DND-41 (cell line): ENCODE measurements around the gene CENPP.
"Not testable (repeated sequence)": the region's sequence is repeated elsewhere in the genome, so short reads cannot be mapped to it uniquely, and the experiment has no call there.

Experiments
- ATAC-seq: fragments of 200-7000 bp; cut with Tn5 transposase; 3 replicates; pipeline ENCODE4 v1.9.1; 2021; ENCODE audit warnings: low read depth; ENCODE audit not compliant: insufficient read depth
- DNase-seq: peaks from one replicate; pipeline ENCODE4 v3.0.0-alpha.2; 2020
- H2AFZ ChIP-seq: 2 replicates; pipeline ENCODE4 v1.6.0; 2012; ENCODE audit warnings: low read depth, low read length
- H3K27ac ChIP-seq: 2 replicates; pipeline ENCODE4 v1.5.1; 2012; ENCODE audit warnings: low read length, inconsistent platforms
- H3K27me3 ChIP-seq: fragments of 200-600 bp; sonication (generic); 2 replicates; pipeline ENCODE4 v1.6.0; 2012; ENCODE audit warnings: low read length, mild to moderate bottlenecking, inconsistent platforms; ENCODE audit not compliant: insufficient read depth, poor library complexity
- H3K36me3 ChIP-seq: 2 replicates; pipeline ENCODE4 v1.5.1; 2012; ENCODE audit warnings: low read length, inconsistent platforms; ENCODE audit not compliant: insufficient read depth
- H3K4me1 ChIP-seq: 2 replicates; pipeline ENCODE4 v1.5.1; 2012; ENCODE audit warnings: mild to moderate bottlenecking, low read length; ENCODE audit not compliant: insufficient read depth
- H3K4me2 ChIP-seq: 2 replicates; pipeline ENCODE4 v1.6.0; 2012; ENCODE audit warnings: mild to moderate bottlenecking, moderate library complexity, low read length, inconsistent platforms; ENCODE audit not compliant: insufficient read depth
- H3K4me3 ChIP-seq, 2 experiments: fragments of 200-600 bp in 1 of 2; shearing (Covaris generic) in 1 of 2; 2 replicates each; pipeline ENCODE4 v1.5.1; 2012 to 2016; ENCODE audit warnings: inconsistent platforms in 2 of 2, low read length in 2 of 2, mild to moderate bottlenecking in 2 of 2, low read depth in 1 of 2, moderate library complexity in 1 of 2
- H3K79me2 ChIP-seq: 2 replicates; pipeline ENCODE4 v1.6.0; 2012; ENCODE audit warnings: low read length, inconsistent platforms; ENCODE audit not compliant: insufficient read depth
- H3K9ac ChIP-seq: 2 replicates; pipeline ENCODE4 v1.6.0; 2012; ENCODE audit warnings: low read depth, mild to moderate bottlenecking, inconsistent platforms, low read length, moderate library complexity
- H3K9me3 ChIP-seq: 2 replicates; pipeline ENCODE4 v1.5.1; 2012; ENCODE audit warnings: low read length, moderate library complexity, mild to moderate bottlenecking, inconsistent platforms; ENCODE audit not compliant: insufficient read depth, severe bottlenecking
- H4K20me1 ChIP-seq: 2 replicates; pipeline ENCODE4 v1.6.0; 2012; ENCODE audit warnings: low read length; ENCODE audit not compliant: insufficient read depth
- EZH2 ChIP-seq: IDR thresholded peaks from 3 replicates; pipeline ENCODE4 v1.6.1; 2012; ENCODE audit warnings: borderline replicate concordance, low read depth, mild to moderate bottlenecking, moderate library complexity, low read length, inconsistent platforms; ENCODE audit not compliant: severe bottlenecking
- TF ChIP-seq, protein P1 (sequence below): IDR thresholded peaks from 2 replicates; pipeline ENCODE4 v1.5.1; 2012; ENCODE audit warnings: borderline replicate concordance, low read length, moderate library complexity, mild to moderate bottlenecking; ENCODE audit not compliant: poor library complexity, severe bottlenecking; ENCODE audit errors: extremely low read depth

The CENPP gene

DNA sequence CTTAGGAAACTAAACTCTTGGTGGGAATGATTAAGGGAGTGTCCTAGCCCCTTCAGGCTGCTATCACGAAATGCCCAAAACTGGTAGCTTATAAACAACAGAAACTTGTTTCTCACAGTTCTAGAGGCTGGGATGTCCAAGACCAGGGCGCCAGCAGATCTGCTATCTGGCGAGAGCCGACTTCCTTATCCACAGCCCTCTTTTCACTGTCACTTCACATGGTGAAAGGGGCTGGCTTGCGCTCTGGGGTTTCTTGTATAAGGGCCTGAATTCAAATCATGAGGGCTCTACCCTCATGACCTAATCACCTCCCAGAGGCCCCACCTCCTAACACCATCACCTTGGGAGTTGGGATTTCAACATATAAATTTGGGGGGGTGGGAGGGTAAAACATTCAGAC is 295.1 kb downstream of the CENPP start:
- Histone ChIP-seq H2AFZ (no peak overlapping the region), H3K9ac (no peak overlapping the region), H3K4me3 (no peak overlapping the region), H4K20me1 (no peaks in the 10 kb centered on the region), H3K27ac (no peak overlapping the region), H3K79me2 (no peaks in the 10 kb centered on the region), H3K9me3 (no peaks in the 10 kb centered on the region), H3K4me1 (no peaks in the 10 kb centered on the region), H3K36me3 (peaks cover 66% of the 10 kb centered on the region), H3K27me3 (no peaks in the 10 kb centered on the region), H3K4me2 (no peak overlapping the region)
- no peak for ATAC-seq
- no peak for TF ChIP-seq EZH2
- TF ChIP-seq, protein P1, sequence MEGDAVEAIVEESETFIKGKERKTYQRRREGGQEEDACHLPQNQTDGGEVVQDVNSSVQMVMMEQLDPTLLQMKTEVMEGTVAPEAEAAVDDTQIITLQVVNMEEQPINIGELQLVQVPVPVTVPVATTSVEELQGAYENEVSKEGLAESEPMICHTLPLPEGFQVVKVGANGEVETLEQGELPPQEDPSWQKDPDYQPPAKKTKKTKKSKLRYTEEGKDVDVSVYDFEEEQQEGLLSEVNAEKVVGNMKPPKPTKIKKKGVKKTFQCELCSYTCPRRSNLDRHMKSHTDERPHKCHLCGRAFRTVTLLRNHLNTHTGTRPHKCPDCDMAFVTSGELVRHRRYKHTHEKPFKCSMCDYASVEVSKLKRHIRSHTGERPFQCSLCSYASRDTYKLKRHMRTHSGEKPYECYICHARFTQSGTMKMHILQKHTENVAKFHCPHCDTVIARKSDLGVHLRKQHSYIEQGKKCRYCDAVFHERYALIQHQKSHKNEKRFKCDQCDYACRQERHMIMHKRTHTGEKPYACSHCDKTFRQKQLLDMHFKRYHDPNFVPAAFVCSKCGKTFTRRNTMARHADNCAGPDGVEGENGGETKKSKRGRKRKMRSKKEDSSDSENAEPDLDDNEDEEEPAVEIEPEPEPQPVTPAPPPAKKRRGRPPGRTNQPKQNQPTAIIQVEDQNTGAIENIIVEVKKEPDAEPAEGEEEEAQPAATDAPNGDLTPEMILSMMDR = no peak
- DNase-seq = no peak

DNA sequence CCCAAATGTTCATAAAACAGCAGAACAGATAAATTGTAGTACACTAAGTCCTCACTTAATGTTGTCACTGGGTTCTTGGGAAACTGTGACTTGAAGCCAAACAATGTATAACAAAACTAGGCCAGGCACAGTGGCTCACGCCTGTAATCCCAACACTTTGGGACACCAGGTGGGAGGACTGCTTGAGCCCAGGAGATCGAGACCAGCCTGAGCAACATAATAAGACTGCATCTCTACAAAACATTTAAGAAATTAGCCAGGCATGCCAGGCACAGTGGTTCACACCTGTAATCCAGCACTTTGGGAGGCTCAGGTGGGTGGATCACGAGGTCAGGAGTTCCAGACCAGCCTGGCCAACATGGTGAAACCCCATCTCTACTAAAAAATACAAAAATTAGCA is 298.2 kb downstream of the CENPP start:
- H3K4me1 ChIP-seq, H2AFZ ChIP-seq, H3K27me3 ChIP-seq, H3K9ac ChIP-seq, H3K4me2 ChIP-seq, H3K9me3 ChIP-seq, H3K79me2 ChIP-seq, H4K20me1 ChIP-seq, ATAC-seq, DNase-seq, H3K27ac ChIP-seq, H3K4me3 ChIP-seq: not testable (repeated sequence)
- H3K36me3 ChIP-seq = peaks cover 36% of the 10 kb centered on the region

DNA sequence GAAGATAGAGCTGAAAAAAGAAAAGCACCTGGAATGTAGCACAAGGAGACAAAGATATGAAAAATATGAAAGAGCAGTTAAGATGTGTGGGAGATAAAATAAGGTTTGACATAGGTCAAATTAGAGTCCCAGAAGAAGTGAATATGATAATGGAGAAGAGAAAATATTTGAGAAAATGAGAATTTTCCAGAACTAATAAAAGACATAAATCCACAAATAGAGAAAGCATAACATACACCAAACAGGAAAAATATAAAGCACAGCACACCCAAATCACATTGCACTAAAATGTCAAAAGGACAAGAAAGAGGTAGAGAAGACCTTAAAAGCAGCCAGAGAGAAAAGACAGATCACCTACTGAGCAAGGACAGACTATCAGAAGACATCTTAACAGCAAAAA is 300.7 kb downstream of the CENPP start:
- Histone ChIP-seq H3K27me3 (no peaks in the 10 kb centered on the region), H3K9ac (no peak overlapping the region), H3K9me3 (no peaks in the 10 kb centered on the region), H3K79me2 (no peaks in the 10 kb centered on the region), H3K36me3 (peaks cover 20% of the 10 kb centered on the region), H2AFZ (no peak overlapping the region), H4K20me1 (no peaks in the 10 kb centered on the region), H3K4me3 (no peak overlapping the region), H3K4me1 (no peaks in the 10 kb centered on the region), H3K4me2 (no peak overlapping the region), H3K27ac (no peak overlapping the region)
- ATAC-seq (no peak), DNase-seq (no peak)
- TF ChIP-seq, protein P1 = no peak
- no peak for TF ChIP-seq EZH2

DNA sequence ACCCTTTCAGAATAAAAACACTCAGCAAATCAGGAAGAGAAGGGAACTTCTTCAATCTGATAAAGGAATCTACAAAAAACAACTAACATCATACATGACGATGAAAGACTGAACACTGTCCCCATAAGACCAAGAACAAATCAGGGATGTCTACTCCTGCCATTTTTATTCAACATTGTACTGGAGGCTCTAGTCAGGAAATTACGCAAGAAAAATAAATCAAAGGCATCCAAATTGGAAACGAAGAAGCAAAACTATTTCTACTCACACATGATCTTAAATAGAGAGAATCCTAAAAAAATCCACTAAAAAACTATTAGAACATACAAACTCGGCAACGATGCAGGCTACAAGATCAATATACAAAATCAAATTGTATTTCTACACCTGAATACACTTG is 301.9 kb downstream of the CENPP start:
- H3K27ac ChIP-seq = no peak overlapping the region
- no peaks in the 10 kb centered on the region for H3K4me1 ChIP-seq
- no peaks in the 10 kb centered on the region for H3K79me2 ChIP-seq
- H2AFZ ChIP-seq = no peak overlapping the region
- H3K9ac ChIP-seq = no peak overlapping the region
- DNase-seq (no peak), ATAC-seq (no peak)
- H3K4me2 ChIP-seq = no peak overlapping the region
- no peaks in the 10 kb centered on the region for H3K27me3 ChIP-seq
- H4K20me1 ChIP-seq = no peaks in the 10 kb centered on the region
- no peaks in the 10 kb centered on the region for H3K9me3 ChIP-seq
- H3K4me3 ChIP-seq = no peak overlapping the region
- H3K36me3 ChIP-seq = peaks cover 29% of the 10 kb centered on the region
- TF ChIP-seq, protein P1 = no peak
- no peak for TF ChIP-seq EZH2
